HG02840 (cell line): Measurements from ENCODE around the gene ZBED2.
"Not testable (repeated sequence)": the region's sequence is repeated elsewhere in the genome, so short reads cannot be mapped to it uniquely, and the experiment has no call there.

Experiments used
- ATAC-seq: cut with Tn5 transposase; IDR thresholded peaks from one replicate; pipeline ENCODE4 v1.9.1; 2021; ENCODE audit warnings: mild to moderate bottlenecking, moderate library complexity, moderate number of reproducible peaks; ENCODE audit not compliant: unreplicated experiment, low FRiP score

The ZBED2 gene

DNA sequence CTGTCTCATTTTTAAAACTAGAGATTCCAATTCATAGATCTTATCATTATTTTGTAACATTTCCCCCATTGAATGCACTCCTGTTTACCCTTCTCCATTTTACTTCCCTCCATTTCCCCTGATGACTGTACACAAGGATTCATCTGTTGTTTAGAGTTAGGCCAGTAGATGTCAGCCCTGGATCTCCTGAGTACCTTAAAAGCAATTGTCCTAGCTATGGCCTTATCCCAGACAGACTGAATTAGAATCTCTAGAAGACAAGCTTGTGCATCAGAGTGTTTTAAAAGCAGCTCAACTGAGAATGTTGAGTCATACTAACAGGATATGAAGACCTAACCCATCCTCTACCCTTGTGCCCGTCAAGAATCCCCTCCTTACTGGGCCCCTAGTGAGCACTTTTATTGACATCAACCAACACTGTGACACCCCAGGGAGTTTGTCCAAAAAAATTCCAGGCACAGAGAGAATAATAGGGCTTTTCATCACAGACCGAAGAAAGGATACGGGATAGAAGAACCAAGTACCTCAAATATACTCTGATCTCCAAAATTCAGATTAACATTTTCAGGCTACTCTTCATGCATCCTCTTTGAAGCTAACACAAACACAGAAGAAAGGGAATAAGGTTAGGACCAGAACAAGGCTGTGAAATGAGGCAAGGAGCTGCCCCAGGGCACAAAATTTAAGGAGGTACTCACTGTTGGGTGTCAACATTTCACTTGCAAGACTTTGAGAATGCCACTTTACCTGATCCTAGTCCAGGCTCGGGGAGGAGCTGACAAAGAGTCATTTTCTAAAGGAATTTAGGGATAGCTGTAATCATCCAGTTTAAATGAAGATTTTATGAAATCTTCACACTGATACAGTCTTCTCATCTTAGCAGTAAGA is 17.1 kb downstream of the ZBED2 start:
- ATAC-seq, result peak; percentile 83

DNA sequence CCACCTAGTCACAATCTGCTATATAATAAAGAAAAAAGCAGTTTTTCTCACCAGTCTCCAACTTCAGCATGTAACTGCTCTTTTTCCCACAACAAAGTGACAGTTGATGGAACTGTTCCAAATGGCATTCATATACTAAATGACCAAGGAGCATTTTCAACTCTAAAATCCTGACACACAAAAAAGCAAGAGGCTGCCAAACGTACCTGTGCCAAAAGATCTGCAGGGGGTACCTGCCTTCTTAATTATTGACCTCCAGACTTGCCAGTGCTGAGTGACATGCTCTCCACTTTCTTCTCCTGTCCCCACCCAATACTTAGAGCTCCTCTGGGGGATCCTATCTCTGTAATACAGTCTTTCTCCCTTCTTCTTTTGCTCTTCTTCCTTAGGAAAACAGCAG is 18.0 kb downstream of the ZBED2 start:
- ATAC-seq, result no peak

DNA sequence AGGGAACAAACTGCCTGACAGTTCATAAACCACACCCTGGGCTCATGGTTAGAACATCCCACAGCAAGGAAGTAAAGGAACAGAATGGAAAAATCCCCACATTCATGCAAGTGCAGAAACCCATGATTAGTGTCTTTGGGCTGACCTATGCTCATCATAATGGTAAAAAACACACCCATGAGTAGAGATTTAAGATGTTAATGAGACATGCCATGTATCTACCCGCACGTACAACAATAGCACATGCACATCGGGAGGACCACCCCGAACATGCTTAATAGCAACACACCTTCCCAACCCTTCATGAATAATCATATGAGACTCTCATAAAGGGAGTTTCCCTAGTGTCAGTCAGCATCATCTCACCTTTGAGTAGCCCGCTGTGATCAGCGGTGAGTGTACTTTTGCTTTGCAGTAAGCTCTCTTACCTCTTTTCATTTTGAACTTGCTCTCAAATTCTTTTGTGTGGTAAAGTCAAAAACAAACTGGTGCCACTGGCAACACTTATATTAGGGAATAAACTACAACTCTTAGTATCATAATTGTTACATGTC is 23.2 kb downstream of the ZBED2 start:
- ATAC-seq, result no peak

DNA sequence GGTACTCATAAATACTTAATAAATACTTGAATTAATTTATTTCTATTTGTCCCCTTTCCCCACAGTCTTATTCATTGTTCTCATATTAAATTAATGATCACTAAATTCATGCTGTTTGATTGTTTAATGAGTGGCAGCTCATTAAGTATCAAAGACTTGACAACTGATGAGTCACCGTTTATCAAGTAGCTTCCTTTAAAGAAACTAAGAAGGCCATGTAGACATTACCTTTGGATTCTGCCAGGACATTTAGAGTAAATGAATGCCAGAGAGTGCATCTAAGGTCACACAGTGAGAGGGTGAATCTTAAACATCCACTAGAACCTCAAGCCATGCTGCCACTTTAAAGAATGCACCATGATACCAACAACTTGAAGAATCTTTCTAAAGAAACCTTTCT is 23.9 kb downstream of the ZBED2 start:
- ATAC-seq, result no peak

DNA sequence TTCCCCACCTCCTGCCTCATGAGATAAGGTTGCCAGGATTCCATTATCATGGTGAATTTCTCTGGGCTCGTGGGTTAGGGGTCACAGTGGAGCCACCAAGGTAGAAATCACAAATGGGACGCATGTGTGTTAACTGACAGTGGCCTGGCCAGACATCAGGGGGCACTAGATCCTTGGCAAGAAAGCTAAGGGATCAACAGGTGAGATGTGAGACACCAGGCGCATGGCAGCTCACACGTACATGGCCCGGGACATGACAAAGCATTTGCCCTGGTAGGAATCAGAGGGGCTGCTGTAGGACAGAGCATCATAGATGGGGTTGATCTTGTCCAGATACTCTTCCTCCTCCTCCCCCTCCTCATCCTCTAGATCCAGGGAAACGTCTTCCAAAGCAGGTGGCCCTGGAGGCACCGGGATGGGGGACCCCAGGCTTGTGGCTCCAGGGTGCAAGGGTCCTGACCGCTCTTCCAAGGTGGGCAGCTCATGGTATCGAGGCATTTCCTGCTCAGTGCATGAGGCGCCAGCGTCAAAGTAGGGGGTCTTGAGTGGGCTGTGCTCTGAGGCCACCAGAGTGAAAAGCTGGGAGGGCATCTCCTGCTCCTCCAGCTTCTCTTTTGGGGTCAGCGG is 24.6 kb downstream of the ZBED2 start:
- no peak for ATAC-seq

DNA sequence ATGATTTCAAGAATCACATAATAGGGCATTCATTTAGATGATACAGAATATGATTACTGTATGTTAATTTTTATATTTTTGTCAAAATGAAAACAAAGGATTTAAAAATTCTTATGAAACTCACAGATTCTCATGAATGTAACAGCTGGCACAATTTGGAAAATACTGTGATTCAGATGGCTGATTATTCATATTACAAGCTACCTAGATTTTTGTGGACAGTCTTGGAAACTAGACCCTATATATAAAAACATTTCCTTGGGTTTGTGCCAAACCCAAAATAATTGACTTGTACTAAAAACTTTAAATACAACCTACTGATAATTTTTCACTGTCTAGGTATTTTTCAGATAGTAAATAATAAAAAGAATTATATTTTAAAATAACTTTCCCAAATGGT is 26.2 kb downstream of the ZBED2 start:
- no peak for ATAC-seq

DNA sequence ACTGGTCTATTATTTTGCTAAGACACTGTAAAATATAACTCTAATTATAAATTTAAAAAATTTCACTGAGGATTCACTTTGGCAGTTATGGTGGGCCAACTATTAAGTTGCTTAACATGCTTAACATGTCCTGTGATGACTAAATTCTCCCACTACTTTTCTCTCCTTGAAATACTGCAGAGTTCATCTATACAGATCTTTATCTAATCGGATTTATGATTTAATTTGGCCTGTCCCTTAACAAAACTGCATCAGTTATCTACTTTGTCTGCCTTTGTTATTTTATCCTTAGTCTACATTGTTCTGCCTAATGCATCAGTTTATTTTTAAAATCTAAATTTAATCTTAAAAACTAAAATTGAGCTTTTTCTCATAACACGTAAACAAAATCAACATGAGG is 26.8 kb downstream of the ZBED2 start:
- ATAC-seq, result no peak

DNA sequence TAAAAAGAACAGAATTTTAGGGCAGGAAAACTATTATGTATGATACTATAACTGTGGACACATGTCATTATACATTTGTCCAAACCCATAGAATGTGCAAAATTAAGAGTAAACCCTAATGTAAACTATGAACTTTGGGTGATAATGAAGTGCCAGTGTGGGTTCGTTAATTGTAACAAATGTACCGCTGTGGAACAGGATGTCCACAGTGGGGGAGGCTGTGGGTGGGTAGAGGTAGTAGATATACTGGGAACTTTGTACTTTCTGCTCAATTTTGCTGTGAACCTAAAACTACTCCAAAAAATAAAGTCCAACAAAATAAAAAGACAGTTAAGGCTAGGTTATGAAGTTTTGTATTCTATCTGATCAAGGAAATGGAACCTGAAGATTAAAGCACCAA is 28.3 kb downstream of the ZBED2 start:
- ATAC-seq, result no peak

DNA sequence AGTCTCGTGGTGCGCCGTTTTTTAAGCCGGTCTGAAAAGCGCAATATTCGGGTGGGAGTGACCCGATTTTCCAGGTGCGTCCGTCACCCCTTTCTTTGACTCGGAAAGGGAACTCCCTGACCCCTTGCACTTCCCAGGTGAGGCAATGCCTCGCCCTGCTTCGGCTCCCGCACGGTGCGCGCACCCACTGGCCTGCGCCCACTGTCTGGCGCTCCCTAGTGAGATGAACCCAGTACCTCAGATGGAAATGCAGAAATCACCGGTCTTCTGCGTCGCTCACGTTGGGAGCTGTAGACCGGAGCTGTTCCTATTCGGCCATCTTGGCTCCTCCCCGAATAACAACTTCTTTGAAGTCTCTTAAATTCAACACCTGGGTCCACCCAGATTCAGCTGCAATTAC is 33.2 kb downstream of the ZBED2 start:
- ATAC-seq, result not testable (repeated sequence)

DNA sequence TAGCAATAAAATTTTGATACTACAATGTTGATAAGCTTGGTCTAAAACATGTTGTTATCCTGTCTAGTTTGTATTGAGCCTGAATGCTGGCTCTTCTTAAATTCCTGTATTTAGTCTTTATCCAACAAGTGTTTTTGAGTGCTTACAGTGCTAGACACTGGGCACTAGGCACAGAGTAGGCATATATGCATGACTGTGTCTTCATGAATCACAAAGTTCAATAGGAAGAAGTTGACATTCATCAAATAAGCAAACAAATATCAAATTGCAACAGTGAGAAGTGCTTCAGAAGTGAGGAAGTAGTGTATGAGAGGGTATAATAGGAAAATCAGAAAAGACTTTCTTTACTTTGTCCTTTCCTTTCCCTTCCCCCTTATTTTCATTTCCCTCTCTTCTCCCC is 46.4 kb downstream of the ZBED2 start:
- ATAC-seq, result no peak

DNA sequence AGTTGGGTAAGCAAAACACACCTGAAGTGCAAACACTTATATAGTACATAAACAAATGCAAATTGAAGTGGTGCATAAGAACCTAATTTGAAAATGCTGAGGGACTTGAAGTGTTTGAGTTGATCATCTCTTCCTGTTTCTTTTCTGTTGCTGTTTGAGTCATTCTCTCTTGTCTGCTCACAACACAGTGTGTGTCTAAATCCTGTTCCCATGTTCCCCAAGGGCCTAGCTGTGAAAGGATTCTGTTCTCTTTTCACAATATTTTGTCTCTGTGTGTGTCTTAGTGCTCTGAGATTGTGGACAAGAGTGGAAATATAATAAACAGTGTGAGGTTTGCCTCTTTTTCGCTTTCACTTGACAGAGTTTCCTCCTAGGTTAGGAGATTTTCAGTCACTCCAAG is 47.1 kb downstream of the ZBED2 start:
- peak; percentile 70 for ATAC-seq

DNA sequence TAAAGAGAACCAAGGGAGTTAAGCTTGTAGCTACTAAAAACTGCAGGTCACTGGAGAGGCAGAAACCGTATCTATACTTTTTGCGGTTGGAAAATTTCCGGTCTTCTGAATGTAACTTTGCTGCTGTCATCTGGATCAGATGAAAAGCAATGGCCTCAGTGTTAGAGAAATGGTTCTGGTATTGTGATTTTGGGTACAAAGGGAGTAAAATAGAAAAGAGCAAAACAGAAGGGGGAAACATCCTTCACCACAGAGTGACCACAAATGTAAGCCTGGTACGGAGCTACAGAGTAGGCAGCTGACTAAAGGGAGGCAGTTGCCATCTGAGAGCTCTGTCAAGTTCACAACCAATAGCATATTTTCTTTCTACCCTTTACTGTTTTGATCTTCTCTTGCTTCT is 47.5 kb downstream of the ZBED2 start:
- peak; percentile 81 for ATAC-seq

DNA sequence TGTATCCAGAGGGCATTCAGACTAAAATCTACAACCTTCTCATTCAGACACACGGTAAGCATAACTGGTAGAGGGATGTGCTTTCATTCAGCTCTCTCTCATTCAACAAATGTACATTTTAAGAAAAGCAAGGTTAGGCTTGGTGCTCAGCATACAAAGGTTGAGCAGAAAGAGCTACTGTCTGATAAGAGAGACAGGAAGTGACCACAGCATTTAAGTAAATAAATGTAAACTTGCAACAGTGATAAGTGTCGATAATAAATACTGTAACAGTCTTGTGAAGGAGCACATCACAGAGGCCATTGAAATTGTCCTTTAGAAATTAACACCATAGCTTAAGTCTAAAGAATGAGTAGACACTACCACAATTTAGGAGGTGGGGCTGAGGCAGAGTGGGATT is 49.8 kb downstream of the ZBED2 start:
- ATAC-seq, result no peak
